Kidney glomerular epithelial cell (primary cell): ENCODE results near the gene CSTF3.
A peak's percentile ranks its signal among the peaks of the same experiment; 100 is the strongest.
"Not testable (repeated sequence)": the region's sequence is repeated elsewhere in the genome, so short reads cannot be mapped to it uniquely, and the experiment has no call there.

ENCODE experiments used
- DNase-seq: peaks from one replicate; lab custom pipeline; 2025; lab: John Stamatoyannopoulos, UW

Gene CSTF3

GRCh38 chr11:33086017-33086416, 75.3 kb downstream of the CSTF3 start:
- DNase-seq: no peak

GRCh38 chr11:33083918-33084317, 77.4 kb downstream of the CSTF3 start:
- DNase-seq: no peak

GRCh38 chr11:33072465-33072864, 88.8 kb downstream of the CSTF3 start:
- DNase-seq: no peak

DNA sequence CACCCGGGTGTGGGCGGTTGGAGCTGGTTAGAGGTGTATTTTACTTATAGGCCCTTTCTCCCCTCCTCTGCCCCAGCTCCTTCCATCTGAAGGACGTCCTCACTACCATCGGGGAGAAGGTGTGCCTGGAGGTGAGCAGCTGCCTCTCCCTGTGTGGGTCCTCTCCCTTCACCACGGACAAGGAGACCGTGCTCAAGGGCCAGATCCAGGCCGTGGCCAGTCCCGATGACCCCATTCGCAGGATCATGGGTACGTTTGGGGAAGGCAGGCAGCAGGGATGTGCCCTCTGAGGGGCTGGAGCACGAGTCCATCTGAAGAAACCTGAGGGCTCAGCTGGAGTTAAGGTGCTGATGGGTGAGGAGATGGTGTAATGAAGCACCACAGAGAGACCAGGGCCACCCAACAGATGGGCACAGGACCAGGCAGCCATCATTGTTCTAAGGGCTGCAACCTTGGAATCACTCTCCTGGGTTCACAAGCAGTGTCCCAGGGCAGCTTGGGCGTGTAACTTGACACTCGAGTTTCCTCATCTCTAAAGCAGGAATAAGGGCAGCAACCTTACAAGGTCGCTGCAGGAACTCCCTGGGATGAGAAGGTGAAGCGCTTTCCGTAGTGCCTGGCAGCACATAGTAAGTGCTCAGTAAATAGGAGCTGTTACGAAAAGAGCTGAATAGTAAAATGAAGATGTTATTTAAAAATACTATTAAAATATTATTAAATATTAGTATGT, 92.5 kb downstream of the CSTF3 start:
- no peak for DNase-seq

DNA sequence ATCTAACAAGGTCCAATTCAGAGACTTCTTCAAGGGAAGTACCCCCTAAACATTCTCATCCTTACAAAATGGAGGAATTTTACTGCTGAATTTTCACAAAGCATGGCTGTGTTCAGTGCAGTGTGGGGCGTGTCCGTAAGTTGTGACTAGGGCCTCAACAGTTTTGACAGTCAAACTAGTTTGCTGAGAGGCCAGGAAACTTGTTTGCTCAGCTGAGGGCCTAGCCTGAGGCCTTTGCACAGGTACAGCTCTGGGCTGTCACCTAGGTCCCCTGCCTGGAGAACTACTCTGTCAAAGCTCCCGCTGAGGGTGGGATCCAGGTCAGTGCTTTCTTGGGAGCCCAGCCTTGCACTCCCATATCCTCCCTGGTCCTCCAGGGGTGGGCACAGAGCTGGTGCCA, 94.0 kb downstream of the CSTF3 start:
- no peak for DNase-seq

- peak; percentile 54 for DNase-seq
These were observed 95.7 kb downstream of the CSTF3 start for GRCh38 chr11:33065445-33066178.

GRCh38 chr11:33064866-33065265, 96.4 kb downstream of the CSTF3 start:
- no peak for DNase-seq

DNA sequence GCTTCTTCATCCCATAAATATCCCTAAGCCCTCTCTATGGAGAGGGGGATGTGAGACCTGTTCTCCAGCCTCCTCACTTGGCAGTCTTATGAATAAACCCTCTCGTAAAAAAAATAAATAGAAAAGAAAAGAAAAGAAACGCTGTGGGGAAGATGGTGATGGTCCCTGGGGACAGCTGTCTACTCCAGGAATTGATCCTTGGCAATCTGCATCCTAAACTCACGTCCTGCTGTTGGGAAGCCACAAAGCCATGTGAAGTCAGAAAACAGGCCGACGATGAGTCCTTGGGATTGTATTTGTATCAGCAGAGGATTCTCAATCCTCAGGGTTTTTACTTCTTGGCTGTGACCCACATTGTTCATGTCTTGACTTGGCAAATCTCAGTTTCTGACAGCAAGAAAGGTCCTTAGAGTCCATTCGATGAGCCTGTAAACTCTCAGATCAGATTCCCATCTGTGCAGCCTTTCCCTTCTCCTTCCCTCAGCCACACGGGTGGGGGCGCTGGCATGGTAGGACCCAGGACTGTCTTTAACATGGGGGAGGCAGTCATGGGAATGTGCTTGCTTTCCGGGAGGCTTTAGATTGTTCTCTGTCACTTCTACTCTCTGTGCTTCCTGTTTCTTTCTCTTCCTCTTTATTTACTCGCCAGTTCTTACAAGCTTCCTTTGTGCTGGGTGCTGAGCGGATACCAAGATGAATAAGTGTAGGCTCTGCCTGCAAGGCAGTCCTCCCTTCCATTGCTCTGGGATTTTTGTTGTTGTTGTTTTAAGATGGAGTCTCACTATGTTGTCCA, 97.1 kb downstream of the CSTF3 start:
- no peak for DNase-seq

GRCh38 chr11:33063326-33063881, 97.9 kb downstream of the CSTF3 start:
- no peak for DNase-seq

GRCh38 chr11:33062137-33062536, 99.1 kb downstream of the CSTF3 start:
- DNase-seq: no peak

GRCh38 chr11:33060271-33060670, 101.0 kb downstream of the CSTF3 start:
- DNase-seq: no peak

DNA sequence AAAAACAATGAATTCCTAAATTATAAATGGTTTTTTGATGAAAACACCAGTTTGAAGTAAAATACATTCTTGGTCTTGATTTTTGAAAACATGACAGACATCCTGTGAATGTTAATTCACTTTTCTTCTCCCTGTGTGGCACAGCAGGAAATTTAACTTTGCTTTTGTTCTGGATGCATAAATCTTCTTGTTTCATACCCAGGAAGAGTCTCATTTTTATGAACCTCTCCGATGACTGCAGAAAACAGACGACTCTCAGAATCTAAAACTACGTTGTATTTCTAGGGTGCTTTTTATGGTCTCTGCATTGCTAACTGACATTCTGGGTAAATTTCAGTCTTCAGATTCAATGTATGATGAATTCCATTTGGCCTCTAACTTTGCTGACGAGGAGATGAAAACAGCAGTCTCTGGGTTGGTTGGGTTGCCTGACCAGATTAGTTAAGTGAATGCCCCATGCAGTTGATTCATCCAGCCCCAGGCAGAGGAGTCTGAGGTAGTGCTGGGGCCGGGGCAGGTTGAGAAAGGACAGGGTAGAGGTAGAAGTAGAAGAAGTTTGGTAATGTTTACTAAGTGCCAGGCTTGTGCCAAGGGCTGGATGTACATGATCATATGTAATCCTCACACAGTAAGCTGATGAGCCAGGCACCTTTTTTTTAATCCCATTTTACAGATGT, 101.8 kb downstream of the CSTF3 start:
- no peak for DNase-seq

- DNase-seq: no peak
These were observed 104.0 kb downstream of the CSTF3 start for GRCh38 chr11:33057284-33057683.

- no peak for DNase-seq
These were observed 105.9 kb downstream of the CSTF3 start for GRCh38 chr11:33055375-33055774.

DNA sequence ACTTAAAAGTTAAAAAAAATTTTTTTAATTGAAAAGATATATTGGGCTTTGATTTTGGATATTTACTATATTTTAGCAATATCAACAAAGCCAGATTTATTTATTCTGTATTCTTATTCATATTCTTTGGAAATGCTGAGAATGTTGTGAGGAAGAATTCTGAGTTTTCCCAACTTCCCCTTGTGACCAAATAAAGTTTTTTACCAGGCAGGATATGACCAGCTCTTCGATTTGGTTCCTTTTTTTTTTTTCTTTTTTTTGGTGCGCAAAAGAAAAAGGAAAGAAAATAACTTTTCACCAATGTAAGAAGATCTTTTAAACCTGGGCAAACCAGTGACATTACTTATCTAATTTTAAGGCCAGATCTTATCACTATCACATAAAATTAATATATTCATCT, 109.0 kb downstream of the CSTF3 start:
- DNase-seq: no peak

- not testable (repeated sequence) for DNase-seq
These were observed 111.5 kb downstream of the CSTF3 start for GRCh38 chr11:33049565-33050408.

GRCh38 chr11:33048701-33049100, 112.6 kb downstream of the CSTF3 start:
- not testable (repeated sequence) for DNase-seq

- no peak for DNase-seq
These were observed 115.6 kb downstream of the CSTF3 start for GRCh38 chr11:33045551-33046255.

- DNase-seq: no peak
These were observed 117.0 kb downstream of the CSTF3 start for GRCh38 chr11:33044285-33044756.

DNA sequence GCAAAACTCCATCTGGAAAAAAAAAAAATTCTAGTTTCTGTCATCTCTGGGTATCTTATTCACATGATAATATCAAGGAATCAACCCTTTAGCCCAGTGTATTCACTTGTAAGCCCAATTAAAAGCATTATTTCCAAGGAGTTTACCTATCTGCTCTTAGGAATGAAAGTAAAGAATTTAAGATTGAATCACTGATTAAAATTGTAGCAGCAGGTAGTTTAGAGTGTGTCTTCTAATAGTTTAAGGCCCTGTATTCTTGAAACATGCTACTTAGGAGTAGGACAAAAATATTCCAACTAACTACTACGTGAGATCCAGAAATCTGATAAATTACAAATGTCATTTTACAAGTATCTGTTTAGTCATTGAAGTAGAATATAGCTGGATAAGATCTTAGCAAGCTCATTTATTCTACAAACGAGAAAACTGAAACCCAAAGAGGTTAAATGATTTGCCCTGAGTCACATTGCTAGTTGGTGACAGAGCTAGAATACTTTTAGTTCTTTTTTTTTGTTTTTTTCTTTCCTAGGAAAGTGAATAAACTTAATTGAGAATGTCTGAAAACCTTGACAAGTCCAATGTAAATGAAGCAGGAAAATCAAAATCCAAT, 118.0 kb downstream of the CSTF3 start:
- no peak for DNase-seq
